ENCODE results near the gene OBP2A.

GRCh38 chr9:135536216-135536615 lies 9.7 kb upstream of the OBP2A start:
- TF ChIP-seq MAX (IDR thresholded peaks at IDR 0.05) (no peak), POLR2A (IDR thresholded peaks at IDR 0.05; ENCODE audit: borderline replicate concordance, extremely low read depth, insufficient read depth, insufficient read length) (no peak), YY1 (IDR thresholded peaks at IDR 0.05; ENCODE audit: extremely low read depth, insufficient replicate concordance, low read depth, low read length) (no peak), EZH2 (IDR thresholded peaks at IDR 0.05) (no peak), CTCF (IDR thresholded peaks at IDR 0.05 in 2 of 3, conservative IDR thresholded peaks at IDR 0.05 in 1 of 3; ENCODE audit: borderline replicate concordance in 1 of 3, insufficient read depth in 1 of 3, low read depth in 2 of 3, low read length in 2 of 3) (no peak), EZH2phosphoT487 (IDR thresholded peaks at IDR 0.05; ENCODE audit: borderline replicate concordance) (no peak), SIN3A (IDR thresholded peaks at IDR 0.05; ENCODE audit: low read depth) (no peak), POLR2AphosphoS5 (IDR thresholded peaks at IDR 0.05; ENCODE audit: low read depth, low read length) (no peak), SP1 (IDR thresholded peaks at IDR 0.05; ENCODE audit: low read depth) (no peak), JUND (IDR thresholded peaks at IDR 0.05) (no peak), ZBTB33 (IDR thresholded peaks at IDR 0.05; ENCODE audit: extremely low read depth, insufficient replicate concordance, low read length) (no peak), ZNF274 (IDR thresholded peaks at IDR 0.05; ENCODE audit: low read depth, low read length) (no peak), CEBPB (IDR thresholded peaks at IDR 0.05; ENCODE audit: low read depth) (no peak)
